Measurements from ENCODE around the gene SLC7A4.

GRCh38 chr22:21013657-21014201, 18.6 kb downstream of the SLC7A4 start:
- TF ChIP-seq CTCF (IDR thresholded peaks at IDR 0.05) = no peak
- peak in 1 of 3 donors; percentile 5 for TF ChIP-seq POLR2AphosphoS5 (IDR thresholded peaks at IDR 0.05)
- TF ChIP-seq POLR2A (IDR thresholded peaks at IDR 0.05) = no peak
